ENCODE results near the gene AGAP5. TPM values are rescaled to one million over a fixed set of nuclear protein-coding genes. Genes with fewer than 3 reads are reported as not detected.
"Not testable (repeated sequence)": the region's sequence is repeated elsewhere in the genome, so short reads cannot be mapped to it uniquely, and the experiment has no call there.

Gene AGAP5
- total RNA-seq, 1 donor from 2014 or later, result 8.0 TPM

DNA sequence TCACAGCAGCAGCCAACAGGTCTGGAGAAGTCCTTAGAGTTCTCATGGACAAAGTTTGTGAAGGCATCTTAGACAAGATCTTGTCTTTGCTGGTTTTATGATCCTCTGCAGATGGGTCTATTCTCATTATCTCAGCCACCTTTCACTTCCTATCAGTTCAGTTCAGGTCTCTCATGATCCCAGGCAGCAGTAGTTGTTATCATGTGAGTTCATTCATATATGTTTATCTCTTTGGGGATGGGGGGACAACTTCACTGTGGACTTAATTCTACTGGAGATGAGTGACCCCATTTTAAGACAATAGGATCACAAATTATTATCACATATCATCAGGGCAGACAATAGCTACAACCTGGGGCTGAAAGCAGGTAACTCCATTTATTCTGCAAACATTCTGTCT is 6.0 kb upstream of the AGAP5 start:
- not testable (repeated sequence) for H3K27me3 Mint-ChIP-seq (ENCODE audit: unreplicated experiment); DNase-seq (ENCODE audit: low spot score); H3K4me1 Mint-ChIP-seq (ENCODE audit: unreplicated experiment); H3K27ac Mint-ChIP-seq (ENCODE audit: unreplicated experiment); H3K9me3 Mint-ChIP-seq (ENCODE audit: unreplicated experiment); H3K4me3 Mint-ChIP-seq (ENCODE audit: unreplicated experiment)
- peaks cover 12% of the 10 kb centered on the region for H3K36me3 Mint-ChIP-seq (ENCODE audit: low read depth, unreplicated experiment)

- not testable (repeated sequence) for H3K36me3 Mint-ChIP-seq (ENCODE audit: low read depth, unreplicated experiment); H3K27ac Mint-ChIP-seq (ENCODE audit: unreplicated experiment); H3K4me3 Mint-ChIP-seq (ENCODE audit: unreplicated experiment); DNase-seq (ENCODE audit: low spot score); H3K4me1 Mint-ChIP-seq (ENCODE audit: unreplicated experiment); H3K27me3 Mint-ChIP-seq (ENCODE audit: unreplicated experiment); H3K9me3 Mint-ChIP-seq (ENCODE audit: unreplicated experiment)
Observed at GRCh38 chr10:73698819-73699218, 910 bp upstream of the AGAP5 start.

DNA sequence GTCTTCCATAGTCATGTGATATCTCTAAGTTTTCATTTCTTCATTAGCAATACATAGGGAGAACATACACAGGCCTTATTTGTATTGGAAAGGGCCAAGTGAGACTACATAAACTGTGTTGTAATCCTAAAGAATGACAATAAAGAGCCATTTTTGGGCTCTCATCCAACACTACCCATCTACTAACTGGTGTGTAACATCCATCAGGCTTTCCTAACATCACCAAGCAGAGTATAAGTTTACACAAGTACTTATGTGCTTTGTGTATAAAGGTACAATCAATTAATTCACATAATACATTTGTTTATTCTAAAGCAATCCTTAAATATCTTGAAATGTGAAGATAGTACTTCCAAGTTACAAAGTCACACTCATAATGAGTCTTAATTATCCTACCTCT is 2.6 kb downstream of the AGAP5 start:
- not testable (repeated sequence) for H3K27ac Mint-ChIP-seq (ENCODE audit: unreplicated experiment); H3K27me3 Mint-ChIP-seq (ENCODE audit: unreplicated experiment); H3K9me3 Mint-ChIP-seq (ENCODE audit: unreplicated experiment)

GRCh38 chr10:73690755-73691154 is 7.2 kb downstream of the AGAP5 start:
- H3K36me3 Mint-ChIP-seq (ENCODE audit: low read depth, unreplicated experiment); H3K4me3 Mint-ChIP-seq (ENCODE audit: unreplicated experiment); H3K27me3 Mint-ChIP-seq (ENCODE audit: unreplicated experiment); DNase-seq (ENCODE audit: low spot score); H3K9me3 Mint-ChIP-seq (ENCODE audit: unreplicated experiment); H3K4me1 Mint-ChIP-seq (ENCODE audit: unreplicated experiment); H3K27ac Mint-ChIP-seq (ENCODE audit: unreplicated experiment): not testable (repeated sequence)

More for the DNA sequence above, 2.6 kb downstream of the AGAP5 start:
- not testable (repeated sequence) for DNase-seq (ENCODE audit: low spot score); H3K4me1 Mint-ChIP-seq (ENCODE audit: unreplicated experiment); H3K4me3 Mint-ChIP-seq (ENCODE audit: unreplicated experiment); H3K36me3 Mint-ChIP-seq (ENCODE audit: low read depth, unreplicated experiment)

- H3K27me3 Mint-ChIP-seq (ENCODE audit: unreplicated experiment); H3K4me1 Mint-ChIP-seq (ENCODE audit: unreplicated experiment); H3K27ac Mint-ChIP-seq (ENCODE audit: unreplicated experiment); H3K36me3 Mint-ChIP-seq (ENCODE audit: low read depth, unreplicated experiment); H3K4me3 Mint-ChIP-seq (ENCODE audit: unreplicated experiment); H3K9me3 Mint-ChIP-seq (ENCODE audit: unreplicated experiment); DNase-seq (ENCODE audit: low spot score): not testable (repeated sequence)
Observed at GRCh38 chr10:73689596-73689995, 8.3 kb downstream of the AGAP5 start.

- not testable (repeated sequence) for H3K9me3 Mint-ChIP-seq (ENCODE audit: unreplicated experiment); DNase-seq (ENCODE audit: low spot score); H3K36me3 Mint-ChIP-seq (ENCODE audit: low read depth, unreplicated experiment); H3K4me1 Mint-ChIP-seq (ENCODE audit: unreplicated experiment); H3K27ac Mint-ChIP-seq (ENCODE audit: unreplicated experiment); H3K27me3 Mint-ChIP-seq (ENCODE audit: unreplicated experiment); H3K4me3 Mint-ChIP-seq (ENCODE audit: unreplicated experiment)
Observed at GRCh38 chr10:73687641-73688040, 10.3 kb downstream of the AGAP5 start.

- H3K9me3 Mint-ChIP-seq (ENCODE audit: unreplicated experiment); H3K4me1 Mint-ChIP-seq (ENCODE audit: unreplicated experiment); H3K27me3 Mint-ChIP-seq (ENCODE audit: unreplicated experiment); H3K4me3 Mint-ChIP-seq (ENCODE audit: unreplicated experiment); DNase-seq (ENCODE audit: low spot score); H3K36me3 Mint-ChIP-seq (ENCODE audit: low read depth, unreplicated experiment); H3K27ac Mint-ChIP-seq (ENCODE audit: unreplicated experiment): not testable (repeated sequence)
Observed at GRCh38 chr10:73674546-73674945, 23.4 kb downstream of the AGAP5 start.

GRCh38 chr10:73668378-73668777 is 29.5 kb downstream of the AGAP5 start:
- not testable (repeated sequence) for H3K4me3 Mint-ChIP-seq (ENCODE audit: unreplicated experiment); H3K27me3 Mint-ChIP-seq (ENCODE audit: unreplicated experiment); H3K9me3 Mint-ChIP-seq (ENCODE audit: unreplicated experiment); H3K27ac Mint-ChIP-seq (ENCODE audit: unreplicated experiment); DNase-seq (ENCODE audit: low spot score); H3K36me3 Mint-ChIP-seq (ENCODE audit: low read depth, unreplicated experiment)
- peaks cover 18% of the 10 kb centered on the region for H3K4me1 Mint-ChIP-seq (ENCODE audit: unreplicated experiment)

- H3K4me1 Mint-ChIP-seq (ENCODE audit: unreplicated experiment), result peaks cover 16% of the 10 kb centered on the region
- H3K27me3 Mint-ChIP-seq (ENCODE audit: unreplicated experiment); H3K4me3 Mint-ChIP-seq (ENCODE audit: unreplicated experiment); H3K9me3 Mint-ChIP-seq (ENCODE audit: unreplicated experiment); H3K27ac Mint-ChIP-seq (ENCODE audit: unreplicated experiment); DNase-seq (ENCODE audit: low spot score); H3K36me3 Mint-ChIP-seq (ENCODE audit: low read depth, unreplicated experiment): not testable (repeated sequence)
Observed at GRCh38 chr10:73666153-73666809, 31.6 kb downstream of the AGAP5 start.

GRCh38 chr10:73665581-73665980 is 32.3 kb downstream of the AGAP5 start:
- H3K9me3 Mint-ChIP-seq (ENCODE audit: unreplicated experiment); H3K27me3 Mint-ChIP-seq (ENCODE audit: unreplicated experiment); H3K4me3 Mint-ChIP-seq (ENCODE audit: unreplicated experiment); H3K36me3 Mint-ChIP-seq (ENCODE audit: low read depth, unreplicated experiment); H3K27ac Mint-ChIP-seq (ENCODE audit: unreplicated experiment); DNase-seq (ENCODE audit: low spot score): not testable (repeated sequence)
- H3K4me1 Mint-ChIP-seq (ENCODE audit: unreplicated experiment), result peaks cover 21% of the 10 kb centered on the region

GRCh38 chr10:73664156-73665040 is 33.5 kb downstream of the AGAP5 start:
- not testable (repeated sequence) for H3K27ac Mint-ChIP-seq (ENCODE audit: unreplicated experiment); H3K27me3 Mint-ChIP-seq (ENCODE audit: unreplicated experiment); H3K4me3 Mint-ChIP-seq (ENCODE audit: unreplicated experiment); DNase-seq (ENCODE audit: low spot score); H3K36me3 Mint-ChIP-seq (ENCODE audit: low read depth, unreplicated experiment); H3K9me3 Mint-ChIP-seq (ENCODE audit: unreplicated experiment)
- peaks cover 21% of the 10 kb centered on the region for H3K4me1 Mint-ChIP-seq (ENCODE audit: unreplicated experiment)

DNA sequence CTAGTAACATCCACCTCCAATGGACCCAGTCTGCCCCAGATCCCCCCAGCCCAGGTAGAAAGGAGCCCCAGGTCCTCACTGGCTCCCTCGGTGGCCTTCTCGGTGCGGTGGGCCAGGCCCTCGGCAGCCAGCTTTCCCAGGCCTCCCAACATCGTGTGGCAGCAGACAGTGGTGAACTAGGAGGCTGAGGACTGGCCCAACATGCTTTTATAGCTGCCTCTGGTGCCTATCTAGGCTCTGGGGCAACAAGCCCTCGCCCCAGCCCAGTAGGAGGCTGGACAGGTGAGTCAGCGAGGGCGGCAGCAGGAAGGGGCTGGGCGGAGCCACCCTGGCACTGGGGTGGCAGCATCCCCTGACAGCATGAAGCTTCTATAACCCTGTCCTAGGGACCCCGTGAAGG is 34.3 kb downstream of the AGAP5 start:
- not testable (repeated sequence) for H3K9me3 Mint-ChIP-seq (ENCODE audit: unreplicated experiment); H3K4me3 Mint-ChIP-seq (ENCODE audit: unreplicated experiment); H3K27ac Mint-ChIP-seq (ENCODE audit: unreplicated experiment); H3K36me3 Mint-ChIP-seq (ENCODE audit: low read depth, unreplicated experiment); H3K27me3 Mint-ChIP-seq (ENCODE audit: unreplicated experiment); DNase-seq (ENCODE audit: low spot score)
- peaks cover 21% of the 10 kb centered on the region for H3K4me1 Mint-ChIP-seq (ENCODE audit: unreplicated experiment)
